GM19328 (cell line): ENCODE results near the gene LTBP1.

Experiments used
- ATAC-seq: cut with Tn5 transposase; IDR thresholded peaks from one replicate; pipeline ENCODE4 v1.9.1; 2021; ENCODE audit warnings: mild to moderate bottlenecking, moderate library complexity; ENCODE audit not compliant: unreplicated experiment

Gene LTBP1

DNA sequence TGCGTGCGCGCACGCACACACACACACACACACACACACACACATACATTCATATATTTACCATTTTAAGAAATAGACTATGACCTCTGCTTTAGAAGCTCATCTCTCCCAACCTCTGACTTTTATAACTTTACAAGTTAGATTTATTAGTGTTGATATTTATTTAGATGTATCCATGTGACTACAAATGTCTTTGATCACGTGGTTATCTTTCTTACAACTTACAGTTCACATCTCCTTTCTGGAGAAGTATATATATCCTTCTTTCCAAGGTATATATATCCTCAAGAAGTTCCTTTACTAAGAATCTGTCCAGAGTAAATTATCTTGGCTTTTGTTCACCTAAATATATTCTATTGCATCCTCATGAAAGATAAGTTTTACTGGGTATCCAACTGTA is 16.3 kb upstream of the LTBP1 start:
- no peak for ATAC-seq

DNA sequence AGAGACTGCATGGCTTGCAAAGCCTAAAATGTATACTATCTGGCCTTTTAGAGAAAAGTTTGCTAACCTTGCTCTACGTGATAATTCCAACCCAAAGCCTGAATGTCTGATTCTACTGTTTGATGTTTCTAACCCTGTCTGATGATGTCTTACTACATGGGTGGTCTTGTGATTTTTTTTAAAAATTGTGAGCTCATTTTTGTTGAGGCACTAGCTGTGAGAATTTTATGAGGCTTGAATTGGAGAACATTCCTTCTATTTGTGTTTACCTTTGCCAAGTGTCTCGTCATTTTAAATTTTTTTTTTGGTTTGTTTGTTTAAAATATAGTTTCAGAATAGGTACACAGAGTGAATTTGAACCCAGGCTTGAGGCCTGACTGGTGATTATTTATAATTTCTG is 15.2 kb upstream of the LTBP1 start:
- no peak for ATAC-seq

DNA sequence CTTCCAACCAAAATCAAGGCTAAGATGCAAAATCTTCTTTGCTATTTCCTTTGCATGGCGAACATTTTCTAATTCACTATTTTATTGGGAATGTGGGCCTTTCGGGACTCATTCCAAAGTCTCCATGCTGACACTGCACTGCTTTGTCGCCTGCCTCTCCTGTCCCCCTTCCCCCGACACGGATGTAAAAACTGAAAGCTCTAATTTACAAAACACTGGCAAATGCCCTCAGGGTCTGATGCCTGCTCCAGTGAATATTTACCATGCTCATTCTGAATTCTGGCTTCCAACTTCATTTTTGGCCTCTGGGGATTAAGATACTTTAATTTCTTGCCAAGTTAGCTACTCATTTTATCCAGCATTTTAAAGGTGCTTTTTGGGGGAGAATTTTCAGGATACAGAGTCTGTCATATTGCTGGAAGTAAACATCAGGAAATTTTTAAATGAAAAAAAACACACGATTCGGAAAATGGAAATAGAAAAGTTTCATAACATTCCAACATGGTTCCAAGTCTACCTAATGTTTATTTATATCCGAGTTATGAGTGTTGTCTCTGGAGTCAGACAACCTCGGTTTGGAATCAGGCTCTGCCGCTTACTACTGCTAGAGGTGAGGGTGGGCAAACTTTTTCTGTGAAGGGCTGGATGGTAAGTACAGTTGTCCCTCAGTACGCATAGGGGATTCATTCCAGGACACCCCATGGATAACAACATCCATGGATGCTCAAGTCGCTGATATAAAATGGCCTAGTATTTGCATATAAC is 14.6 kb upstream of the LTBP1 start:
- no peak for ATAC-seq

DNA sequence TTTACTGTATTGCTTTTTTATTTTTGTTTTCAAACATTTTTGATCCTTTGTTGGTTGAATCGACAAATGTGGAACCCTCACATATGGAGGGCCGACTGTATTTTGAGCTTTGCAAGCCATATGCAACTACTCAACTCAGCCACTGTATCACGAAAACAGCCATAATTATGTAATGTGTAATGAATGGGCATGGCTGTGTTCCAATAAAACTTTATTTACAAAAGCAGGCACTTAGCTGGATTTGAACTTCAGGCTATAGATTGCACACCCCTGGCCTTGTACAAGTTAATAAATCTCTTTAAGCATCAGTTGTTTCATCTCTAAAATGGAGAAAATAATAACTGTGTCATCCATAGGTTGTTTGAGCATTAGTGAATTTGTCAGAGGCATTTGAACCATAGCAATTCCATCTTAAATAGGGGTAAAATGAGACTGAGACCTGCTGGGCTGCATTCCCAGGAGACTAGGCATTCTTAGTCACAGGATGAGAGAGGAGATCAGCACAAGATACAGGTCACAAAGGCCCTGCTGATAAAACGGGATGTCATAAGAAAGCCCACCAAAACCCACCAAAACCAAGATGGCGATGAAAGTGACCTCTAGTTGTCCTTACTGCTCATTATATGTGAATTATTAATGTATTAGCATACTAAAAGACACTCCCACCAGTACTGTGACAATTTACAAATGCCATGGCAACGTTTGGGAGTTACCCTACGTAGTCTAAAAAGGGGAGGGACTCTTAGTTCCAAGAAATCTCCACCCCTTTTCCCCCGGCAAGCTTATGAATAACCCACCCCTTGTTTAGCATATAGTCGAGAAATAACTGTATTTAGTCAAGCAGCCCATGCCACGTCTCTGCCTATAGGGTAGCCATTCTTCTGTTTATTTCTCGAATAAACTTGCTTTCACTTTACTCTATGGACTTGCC is 13.7 kb upstream of the LTBP1 start:
- no peak for ATAC-seq

DNA sequence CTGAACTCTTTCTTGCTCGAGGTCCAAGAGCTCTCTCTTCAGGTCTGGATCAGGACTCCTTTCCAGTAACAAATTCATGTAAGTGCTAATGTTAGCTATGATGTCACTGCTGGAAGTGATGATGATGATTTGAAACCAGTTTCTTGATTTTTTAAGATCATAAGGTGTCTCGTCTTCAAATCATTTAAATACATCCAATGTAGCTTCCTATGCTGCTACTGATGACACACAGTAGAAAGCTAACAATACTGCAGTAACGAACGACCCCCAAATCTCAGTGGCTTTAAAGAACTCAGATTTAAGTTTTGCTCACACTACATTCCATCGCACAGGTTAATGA is 13.0 kb upstream of the LTBP1 start:
- ATAC-seq: no peak

DNA sequence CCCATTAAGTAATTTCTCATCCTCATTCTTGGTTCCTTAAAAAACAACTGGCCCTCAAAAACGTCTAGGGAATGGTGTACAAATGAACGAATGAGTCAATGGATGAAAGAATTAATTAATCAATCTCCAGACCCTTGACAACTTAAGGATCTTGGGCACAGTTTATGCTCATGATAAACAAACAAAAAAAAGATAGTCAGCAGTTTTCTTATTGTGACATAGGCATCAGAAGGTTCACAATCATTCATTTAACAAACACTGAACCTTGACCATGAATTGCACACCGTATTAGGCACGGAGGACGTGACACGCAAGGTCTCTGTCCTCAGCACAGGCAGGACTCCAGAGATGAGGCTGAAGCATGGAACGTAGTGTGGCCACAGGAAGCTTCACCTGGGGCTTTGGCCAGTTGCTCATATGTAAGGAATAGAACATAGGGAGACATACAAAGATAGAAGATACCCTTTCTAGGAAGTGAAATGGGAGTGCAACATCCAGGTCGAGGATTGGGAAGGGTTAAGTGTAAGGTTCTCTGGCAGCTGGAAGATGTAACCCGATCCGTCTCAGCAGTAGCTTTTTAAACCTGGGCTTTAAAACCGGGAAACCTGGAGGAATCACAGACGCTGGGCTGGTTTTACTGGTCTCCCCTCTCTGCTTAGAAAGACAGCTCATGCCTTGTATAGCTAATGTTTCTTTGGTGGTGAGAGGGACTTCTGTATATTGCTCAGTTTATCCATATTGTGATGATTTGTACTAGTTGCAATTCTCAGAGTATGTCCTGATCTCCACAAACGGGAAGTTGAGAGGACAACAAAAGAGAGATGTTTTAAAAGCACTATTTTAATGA is 8.9 kb upstream of the LTBP1 start:
- no peak for ATAC-seq

DNA sequence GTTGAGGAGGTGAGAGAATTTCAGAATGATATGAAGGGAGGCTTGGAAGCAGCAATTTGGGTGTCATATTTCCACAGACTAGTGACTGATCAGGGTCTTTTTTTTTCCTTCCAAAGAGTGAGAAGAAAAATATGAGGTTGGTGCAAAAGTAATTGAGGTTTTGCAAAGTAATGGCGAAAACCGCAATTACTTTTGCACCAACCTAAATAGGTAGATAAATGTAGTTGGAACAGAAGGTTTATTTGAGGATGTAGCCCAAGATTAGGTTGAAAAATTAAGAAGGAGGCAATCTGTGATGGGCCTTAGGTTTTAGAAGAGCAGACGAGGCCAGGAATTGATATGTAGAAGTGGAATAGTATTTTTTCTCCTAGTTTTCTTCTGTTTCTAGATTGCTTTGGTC is 7.8 kb upstream of the LTBP1 start:
- ATAC-seq: no peak

DNA sequence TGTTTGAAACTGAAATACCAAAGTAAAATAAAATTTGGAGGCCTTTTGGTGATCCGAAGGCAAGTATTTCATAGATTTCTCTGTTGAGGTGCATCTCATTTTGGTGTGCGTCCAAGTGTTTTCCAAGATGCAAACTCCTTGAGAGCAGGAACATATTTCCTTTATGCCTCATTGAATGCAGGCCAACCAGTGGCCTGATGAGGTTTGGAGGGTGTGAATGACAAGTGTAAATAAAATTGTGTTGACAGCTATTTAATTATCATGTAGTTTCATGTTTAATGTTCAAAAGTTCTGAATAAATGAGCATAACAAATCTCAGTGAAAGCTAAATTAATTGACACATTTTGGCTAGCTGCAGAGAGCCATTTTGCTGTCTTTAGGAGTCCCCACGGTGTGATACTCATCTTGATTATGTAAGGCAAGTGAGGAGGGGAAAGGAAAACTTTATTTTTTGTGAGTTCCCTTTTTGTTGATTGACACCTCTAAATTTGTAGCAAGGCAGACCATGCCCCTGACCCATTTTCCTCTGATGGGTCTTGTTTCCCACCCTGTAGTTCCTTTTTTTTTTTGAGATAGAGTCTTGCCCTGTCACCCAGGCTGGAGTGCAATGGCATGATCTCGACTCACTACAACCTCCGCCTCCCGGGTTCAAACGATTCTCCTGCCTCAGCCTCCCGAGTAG is 6.3 kb upstream of the LTBP1 start:
- ATAC-seq: no peak

DNA sequence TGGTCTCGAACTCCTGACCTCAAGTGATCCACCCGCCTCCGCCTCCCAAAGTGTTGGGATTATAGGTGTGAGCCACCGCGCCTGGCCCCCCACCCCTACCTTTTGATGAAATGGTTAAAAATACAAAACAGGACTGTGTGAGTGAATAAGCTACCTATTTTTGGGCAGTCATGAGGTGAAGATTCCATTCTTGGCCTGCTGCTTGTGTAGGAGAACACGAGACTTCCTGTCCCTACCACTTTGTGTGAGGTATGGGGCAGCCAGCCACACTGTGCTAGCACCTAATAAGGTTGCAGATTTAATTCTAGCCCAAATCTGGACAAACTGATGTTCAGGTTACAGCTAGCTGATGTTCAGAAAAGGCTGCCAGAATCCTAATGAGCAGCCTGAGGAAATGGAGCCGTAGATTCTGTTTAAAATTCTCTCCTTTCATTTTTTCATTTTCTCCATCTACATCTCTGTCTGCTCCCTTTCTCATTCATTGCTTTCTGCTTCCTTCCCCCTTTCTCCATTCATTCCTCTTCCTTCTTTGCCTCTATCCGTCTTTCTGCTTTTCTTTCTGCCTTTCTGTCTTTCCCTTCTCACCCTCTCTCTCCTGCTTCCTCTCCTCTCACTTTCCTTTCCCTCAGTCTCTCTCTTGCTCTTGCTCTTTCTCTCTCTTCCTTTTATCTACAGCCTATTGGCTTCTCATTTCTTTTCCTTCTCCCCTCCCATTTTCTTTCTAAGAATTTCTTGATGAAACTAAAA is 4.6 kb upstream of the LTBP1 start:
- ATAC-seq: no peak

DNA sequence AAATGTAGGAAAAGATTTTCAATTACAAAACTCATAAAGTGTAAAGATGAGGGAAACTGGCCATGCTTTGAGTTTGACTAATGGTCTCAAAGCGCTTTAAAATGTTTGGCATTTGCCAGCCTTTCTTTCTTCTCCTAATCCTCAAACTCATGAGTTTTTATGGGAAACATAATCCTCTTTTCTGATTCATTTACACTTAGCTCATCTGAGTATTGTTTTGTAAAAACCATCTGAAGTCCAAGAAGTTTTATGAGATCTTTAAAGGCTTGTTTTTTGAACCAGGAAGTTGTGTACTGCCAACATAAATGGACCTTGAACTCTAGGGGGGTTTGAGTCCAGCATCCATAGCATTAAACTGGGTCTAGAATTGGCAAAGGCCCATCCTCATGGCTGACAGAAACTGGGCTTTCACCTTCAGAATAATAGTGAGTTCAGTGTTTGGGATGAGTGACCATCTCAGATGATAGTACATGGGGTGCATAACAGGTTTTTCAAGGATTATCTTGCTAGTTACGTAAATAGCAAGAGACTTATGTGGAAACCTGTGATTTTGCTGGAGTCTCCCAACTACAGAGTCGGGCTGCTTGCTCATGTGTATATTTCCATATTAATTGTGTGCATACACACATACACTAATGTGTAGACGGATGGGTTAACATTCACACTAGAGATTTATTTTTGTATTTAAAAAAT is 3.8 kb upstream of the LTBP1 start:
- no peak for ATAC-seq

DNA sequence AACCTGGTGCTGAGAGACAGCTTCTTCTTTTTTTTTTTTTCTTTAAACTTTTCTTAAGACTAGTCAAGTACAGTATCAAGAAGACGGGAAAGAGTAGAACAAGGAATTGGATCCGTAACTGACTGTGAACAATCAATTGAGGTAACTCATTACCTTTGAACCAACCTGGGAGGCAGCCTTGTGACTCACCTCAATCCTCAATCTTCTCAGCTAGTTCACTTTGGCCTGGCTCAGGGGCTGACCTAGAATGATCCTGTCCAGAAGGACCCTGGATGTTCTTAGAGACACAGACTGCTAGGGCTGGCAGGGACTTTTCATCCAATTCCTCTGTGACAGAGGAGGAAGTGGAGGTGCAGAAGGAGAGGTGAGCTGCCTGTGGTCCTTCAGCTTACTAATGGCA is 1.5 kb upstream of the LTBP1 start:
- no peak for ATAC-seq

DNA sequence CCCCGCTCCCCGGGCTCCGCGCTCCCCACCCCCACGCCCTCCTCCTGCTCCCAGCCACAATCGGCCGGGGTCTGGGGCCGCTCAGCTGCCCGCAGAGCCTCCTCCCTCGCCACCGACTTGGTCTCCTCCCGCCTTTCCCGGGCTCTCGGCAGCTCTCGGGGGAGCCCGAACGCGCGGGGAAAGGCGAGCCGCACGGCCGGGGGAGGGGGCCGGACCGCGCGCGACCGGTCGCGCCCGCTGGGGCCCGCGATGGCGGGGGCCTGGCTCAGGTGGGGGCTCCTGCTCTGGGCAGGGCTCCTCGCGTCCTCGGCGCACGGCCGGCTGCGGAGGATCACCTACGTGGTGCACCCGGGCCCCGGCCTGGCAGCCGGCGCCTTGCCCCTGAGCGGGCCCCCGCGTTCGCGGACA is 327 bp downstream of the LTBP1 start:
- peak; percentile 32 for ATAC-seq

DNA sequence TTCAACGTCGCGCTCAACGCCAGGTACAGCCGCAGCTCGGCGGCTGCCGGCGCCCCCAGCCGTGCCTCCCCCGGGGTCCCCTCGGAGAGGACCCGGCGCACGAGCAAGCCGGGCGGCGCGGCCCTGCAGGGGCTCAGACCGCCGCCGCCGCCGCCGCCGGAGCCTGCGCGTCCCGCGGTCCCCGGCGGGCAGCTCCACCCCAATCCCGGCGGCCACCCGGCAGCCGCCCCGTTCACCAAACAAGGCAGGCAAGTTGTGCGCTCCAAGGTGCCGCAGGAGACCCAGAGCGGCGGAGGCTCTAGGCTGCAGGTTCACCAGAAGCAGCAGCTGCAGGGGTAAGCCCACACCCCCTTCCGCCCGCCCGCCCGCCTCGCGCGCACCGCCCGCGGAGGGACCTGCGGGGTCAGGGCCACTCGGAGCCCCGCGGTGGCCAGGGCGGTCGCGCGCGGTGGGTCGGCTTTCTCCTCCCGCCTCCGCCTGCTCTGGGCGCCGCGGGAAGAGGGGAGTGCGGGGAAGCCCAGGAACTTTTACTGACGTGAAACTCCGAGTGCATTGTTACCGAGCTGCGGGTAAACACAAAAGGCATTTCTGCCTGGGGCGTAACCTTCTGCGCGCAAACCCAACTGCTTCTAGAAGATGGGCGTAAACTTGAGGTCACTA is 861 bp downstream of the LTBP1 start:
- ATAC-seq: peak; percentile 33

DNA sequence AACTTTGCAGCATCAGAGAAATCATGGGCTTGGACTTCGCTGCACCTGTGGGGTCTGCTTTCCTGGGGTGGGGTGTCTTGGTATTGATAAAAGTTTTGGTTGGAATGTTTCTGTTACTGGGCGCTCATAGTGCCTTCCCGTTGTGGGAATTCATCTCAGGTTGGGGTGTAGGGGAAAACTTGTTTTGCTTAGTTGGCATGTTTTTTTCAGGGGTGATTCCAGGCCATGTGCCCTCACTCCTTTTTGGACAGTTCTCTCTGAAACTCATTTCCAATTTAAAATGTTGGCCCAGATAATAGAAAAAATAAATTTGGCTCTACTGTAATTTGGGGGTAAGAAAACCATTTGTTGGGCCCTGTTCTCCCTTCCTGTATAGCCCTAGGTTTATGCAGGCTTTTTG is 1.5 kb downstream of the LTBP1 start:
- no peak for ATAC-seq

DNA sequence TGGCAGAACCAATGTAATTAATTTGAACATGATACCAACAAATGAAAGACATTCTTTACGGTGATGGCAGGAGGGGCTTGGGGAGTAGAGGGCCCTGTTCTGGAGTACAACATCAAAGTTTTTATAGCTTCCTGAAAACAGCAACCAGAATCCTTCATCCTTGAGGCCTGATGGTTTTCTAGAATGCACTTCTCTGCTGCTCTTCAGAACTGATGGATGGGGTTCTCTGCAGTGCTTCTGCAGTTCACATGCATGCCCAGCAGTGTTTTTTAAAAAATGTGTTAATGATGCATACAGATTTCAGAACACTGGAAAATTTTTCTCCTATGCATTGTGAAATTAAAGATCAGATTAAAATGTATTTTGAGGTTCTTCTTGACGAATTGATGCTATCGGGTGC is 2.5 kb downstream of the LTBP1 start:
- no peak for ATAC-seq

DNA sequence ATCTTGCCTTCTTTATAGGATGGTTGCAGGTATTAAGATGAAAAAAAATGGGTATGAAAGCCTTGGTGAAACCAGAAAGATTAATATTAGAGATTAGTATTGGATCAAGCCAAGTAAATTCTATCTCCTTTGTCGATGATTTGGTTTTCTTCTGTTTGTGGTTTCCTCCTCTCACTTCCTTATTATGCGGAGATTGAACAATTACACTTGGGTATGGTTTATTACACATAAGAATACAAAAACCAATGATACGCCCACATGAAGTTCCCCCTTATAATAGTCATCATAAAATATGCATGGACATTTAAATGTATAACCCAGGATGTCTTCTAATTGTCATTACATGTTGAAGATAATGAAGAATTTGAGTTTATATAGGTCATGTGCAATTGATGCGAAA is 4.9 kb downstream of the LTBP1 start:
- no peak for ATAC-seq

DNA sequence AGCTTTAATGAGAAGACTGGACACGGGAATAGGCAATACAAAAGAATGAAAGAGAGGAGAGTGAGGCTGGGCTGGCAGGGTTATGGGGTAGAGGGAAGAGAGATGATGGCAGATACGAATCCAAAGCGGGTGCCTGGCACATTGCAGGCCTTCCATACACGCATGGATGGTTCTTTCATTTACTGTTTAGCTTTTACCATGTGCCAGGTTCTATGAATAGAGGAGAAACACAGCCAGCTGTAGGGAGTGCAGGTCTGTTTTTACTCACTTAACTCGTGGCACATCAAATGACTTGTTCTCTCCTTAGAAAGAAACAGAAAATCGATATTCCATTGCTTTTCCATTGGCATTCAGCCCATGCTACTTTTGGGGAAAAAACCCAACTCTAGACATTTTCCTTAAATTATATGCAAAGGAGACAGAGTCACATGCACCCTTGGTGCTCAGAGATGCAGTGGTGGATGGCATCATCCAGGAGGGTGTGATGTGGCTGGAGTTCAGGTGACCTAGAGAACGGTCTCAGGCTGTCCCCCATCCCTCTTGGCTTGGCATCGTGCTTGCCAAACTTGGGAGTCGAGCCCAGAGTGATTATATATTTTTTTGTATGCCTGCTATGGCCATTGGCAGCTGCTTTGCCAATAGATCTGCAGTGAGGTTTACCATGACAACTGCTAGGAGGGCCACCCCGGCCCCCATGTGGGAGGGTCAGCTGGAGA is 6.2 kb downstream of the LTBP1 start:
- ATAC-seq: no peak

DNA sequence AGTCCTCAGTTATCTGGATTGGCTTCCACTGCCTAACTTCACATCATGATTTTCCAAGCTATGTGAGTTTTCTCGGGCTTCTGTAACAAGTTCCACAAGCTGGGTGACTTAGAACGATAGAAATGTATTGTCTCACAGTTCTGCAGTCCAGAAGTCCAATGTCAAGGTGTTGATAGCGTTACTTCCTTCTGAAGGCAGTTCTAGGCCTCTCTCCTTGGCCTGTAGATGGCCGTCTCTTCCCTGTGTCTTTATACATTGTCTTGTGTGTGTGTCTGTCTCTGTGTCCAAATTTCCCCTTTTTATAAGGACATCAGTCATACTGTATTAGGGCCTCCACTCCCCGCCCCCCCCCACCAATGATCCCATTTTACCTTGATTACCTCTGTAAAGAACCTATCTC is 7.5 kb downstream of the LTBP1 start:
- no peak for ATAC-seq
